ENCODE results near the gene TMCO2.

The TMCO2 gene

GRCh38 chr1:40247655-40248054 is at the start of gene TMCO2:
Gene TMCO2 (plus strand): TSS chr1:40247937. CDS start chr1:40247994, 57 bp downstream.
- H3K4me3 ChIP-seq (ENCODE audit: insufficient read depth, low read length, poor library complexity, severe bottlenecking) = no peak within 1 kb of the TSS
- H3K4me2 ChIP-seq (ENCODE audit: low read depth, low read length, poor library complexity, severe bottlenecking) = no peak within 1 kb of the TSS
- H3K27me3 ChIP-seq (ENCODE audit: low read length) = no peaks in the 10 kb centered on the region
- no peaks in the 10 kb centered on the region for H3K36me3 ChIP-seq (ENCODE audit: low read length)
- no peaks in the 10 kb centered on the region for H4K20me1 ChIP-seq (ENCODE audit: low read depth, low read length)
- TF ChIP-seq EZH2phosphoT487 (conservative IDR thresholded peaks at IDR 0.05; ENCODE audit: low read length) (no peak), CTCF (IDR thresholded peaks at IDR 0.05; ENCODE audit: insufficient read depth, low read length, poor library complexity, severe bottlenecking) (no peak)
- H2AFZ ChIP-seq (ENCODE audit: low read depth, low read length, severe bottlenecking) = no peak within 1 kb of the TSS
- H3K9ac ChIP-seq (ENCODE audit: low read length) = no peak within 1 kb of the TSS
- no peaks in the 10 kb centered on the region for H3K79me2 ChIP-seq (ENCODE audit: insufficient read depth, low read length)
- no peaks in the 10 kb centered on the region for H3K9me3 ChIP-seq (ENCODE audit: insufficient read depth, low read length)
- H3K27ac ChIP-seq (ENCODE audit: low read depth, low read length) = no peak within 1 kb of the TSS
- H3K9me2 ChIP-seq (replicated peaks; ENCODE audit: insufficient read depth, low read length) = no peaks in the 10 kb centered on the region
- H3F3A ChIP-seq (ENCODE audit: insufficient read depth) = peaks cover 11% of the 10 kb centered on the region; the same call in 1 of the 2 replicates

- H3K4me2 ChIP-seq (ENCODE audit: low read depth, low read length, poor library complexity, severe bottlenecking) = no peak overlapping the region
- no peaks in the 10 kb centered on the region for H3K27me3 ChIP-seq (ENCODE audit: low read length)
- H3K9me2 ChIP-seq (replicated peaks; ENCODE audit: insufficient read depth, low read length) = no peaks in the 10 kb centered on the region
- H3K4me3 ChIP-seq (ENCODE audit: insufficient read depth, low read length, poor library complexity, severe bottlenecking) = no peak overlapping the region
- H3K36me3 ChIP-seq (ENCODE audit: low read length) = peaks cover 19% of the 10 kb centered on the region; the same call in 1 of the 2 replicates
- peaks cover 7% of the 10 kb centered on the region; the same call in 1 of the 2 replicates for H4K20me1 ChIP-seq (ENCODE audit: low read depth, low read length)
- H3K79me2 ChIP-seq (ENCODE audit: insufficient read depth, low read length) = no peaks in the 10 kb centered on the region; the same call in 1 of the 2 replicates
- no peak overlapping the region for H3K9ac ChIP-seq (ENCODE audit: low read length)
- H3K9me3 ChIP-seq (ENCODE audit: insufficient read depth, low read length) = no peaks in the 10 kb centered on the region
- peaks cover 6% of the 10 kb centered on the region; the same call in 1 of the 2 replicates for H3F3A ChIP-seq (ENCODE audit: insufficient read depth)
- H2AFZ ChIP-seq (ENCODE audit: low read depth, low read length, severe bottlenecking) = no peak overlapping the region
- H3K27ac ChIP-seq (ENCODE audit: low read depth, low read length) = no peak overlapping the region
- TF ChIP-seq EZH2phosphoT487 (conservative IDR thresholded peaks at IDR 0.05; ENCODE audit: low read length) (no peak), CTCF (IDR thresholded peaks at IDR 0.05; ENCODE audit: insufficient read depth, low read length, poor library complexity, severe bottlenecking) (no peak)
These were observed 48.6 kb upstream of the TMCO2 start for GRCh38 chr1:40199126-40199525.

GRCh38 chr1:40204856-40205255 is 42.9 kb upstream of the TMCO2 start:
- Histone ChIP-seq H3K27me3 (ENCODE audit: low read length) (no peaks in the 10 kb centered on the region), H2AFZ (ENCODE audit: low read depth, low read length, severe bottlenecking) (no peak overlapping the region), H3K79me2 (ENCODE audit: insufficient read depth, low read length) (no peaks in the 10 kb centered on the region; the same call in 1 of the 2 replicates), H3F3A (ENCODE audit: insufficient read depth) (peaks cover 3% of the 10 kb centered on the region; the same call in 1 of the 2 replicates), H3K27ac (ENCODE audit: low read depth, low read length) (no peak overlapping the region), H3K9me3 (ENCODE audit: insufficient read depth, low read length) (no peaks in the 10 kb centered on the region), H3K9ac (ENCODE audit: low read length) (no peak overlapping the region), H3K4me2 (ENCODE audit: low read depth, low read length, poor library complexity, severe bottlenecking) (no peak overlapping the region), H3K36me3 (ENCODE audit: low read length) (peaks cover 16% of the 10 kb centered on the region; the same call in 1 of the 2 replicates), H3K9me2 (replicated peaks; ENCODE audit: insufficient read depth, low read length) (no peaks in the 10 kb centered on the region), H3K4me3 (ENCODE audit: insufficient read depth, low read length, poor library complexity, severe bottlenecking) (no peak overlapping the region), H4K20me1 (ENCODE audit: low read depth, low read length) (peaks cover 4% of the 10 kb centered on the region; the same call in 1 of the 2 replicates)
- TF ChIP-seq EZH2phosphoT487 (conservative IDR thresholded peaks at IDR 0.05; ENCODE audit: low read length) (no peak), CTCF (IDR thresholded peaks at IDR 0.05; ENCODE audit: insufficient read depth, low read length, poor library complexity, severe bottlenecking) (no peak)
